Suprapubic skin (tissue), 4 donors: ENCODE measurements around the gene TEK. TPM values are rescaled to one million over a fixed set of nuclear protein-coding genes. Genes with fewer than 3 reads are reported as not detected.

Experiments
- DNase-seq, 2 donors: peaks; one replicate each; pipeline ENCODE4 v3.0.0-alpha.2; 2019; ENCODE audit warnings: low spot score in 2 of 2
- H3K27ac ChIP-seq: fragments of 200-600 bp; sonication (generic); one replicate; pipeline ENCODE4 v1.5.1; 2019
- H3K27me3 ChIP-seq: fragments of 200-600 bp; sonication (generic); one replicate; pipeline ENCODE4 v1.5.1; 2019
- H3K36me3 ChIP-seq: fragments of 200-600 bp; sonication (generic); one replicate; pipeline ENCODE4 v1.5.1; 2019
- H3K4me1 ChIP-seq: fragments of 200-600 bp; sonication (generic); one replicate; pipeline ENCODE4 v1.5.1; 2019
- H3K4me3 ChIP-seq: fragments of 200-600 bp; sonication (generic); one replicate; pipeline ENCODE4 v1.5.1; 2019; ENCODE audit warnings: mild to moderate bottlenecking
- H3K9me3 ChIP-seq: fragments of 200-600 bp; sonication (generic); one replicate; pipeline ENCODE4 v1.5.1; 2019
- EP300 ChIP-seq: sonication (generic); formaldehyde crosslinking; IDR thresholded peaks from one replicate; pipeline ENCODE4 v1.6.1; 2017; ENCODE audit warnings: antibody characterized with exemption
- POLR2A ChIP-seq, 2 donors: fragments of 450-650 bp; IDR thresholded peaks; one replicate each; pipeline ENCODE4 v1.6.1; 2017; ENCODE audit warnings: antibody characterized with exemption in 2 of 2, mild to moderate bottlenecking in 2 of 2, moderate library complexity in 2 of 2
- POLR2AphosphoS5 ChIP-seq, 3 donors: sonication (generic); formaldehyde crosslinking; IDR thresholded peaks; one replicate each; pipeline ENCODE4 v1.6.1; 2017; ENCODE audit warnings: antibody characterized with exemption in 3 of 3
- WGBS: methylation state at CpG from one replicate; pipeline ENCODE4 v1.1.5; 2018; 5-methylcytosine and 5-hydroxymethylcytosine counted together
- total RNA-seq, 4 donors: library from RNA; depleted of rRNA; stranded (reverse); fragments of >200 nt; gene quantifications; one replicate each; pipeline ENCODE4 v1.1.0, GENCODE V29; 2016
- TF ChIP-seq, protein P1 (sequence below), 2 donors: fragments of 200-600 bp in 1 of 2; fragments of 450-650 bp in 1 of 2; sonication (generic) in 1 of 2; IDR thresholded peaks; one replicate each; pipeline ENCODE4 v1.5.1; 2016 to 2019; ENCODE audit warnings: antibody characterized with exemption in 2 of 2, mild to moderate bottlenecking in 1 of 2, moderate library complexity in 1 of 2

TEK gene
- total RNA-seq, 4 donors from 2014 or later: 2.0 to 7.1 (median 5.2) TPM

DNA sequence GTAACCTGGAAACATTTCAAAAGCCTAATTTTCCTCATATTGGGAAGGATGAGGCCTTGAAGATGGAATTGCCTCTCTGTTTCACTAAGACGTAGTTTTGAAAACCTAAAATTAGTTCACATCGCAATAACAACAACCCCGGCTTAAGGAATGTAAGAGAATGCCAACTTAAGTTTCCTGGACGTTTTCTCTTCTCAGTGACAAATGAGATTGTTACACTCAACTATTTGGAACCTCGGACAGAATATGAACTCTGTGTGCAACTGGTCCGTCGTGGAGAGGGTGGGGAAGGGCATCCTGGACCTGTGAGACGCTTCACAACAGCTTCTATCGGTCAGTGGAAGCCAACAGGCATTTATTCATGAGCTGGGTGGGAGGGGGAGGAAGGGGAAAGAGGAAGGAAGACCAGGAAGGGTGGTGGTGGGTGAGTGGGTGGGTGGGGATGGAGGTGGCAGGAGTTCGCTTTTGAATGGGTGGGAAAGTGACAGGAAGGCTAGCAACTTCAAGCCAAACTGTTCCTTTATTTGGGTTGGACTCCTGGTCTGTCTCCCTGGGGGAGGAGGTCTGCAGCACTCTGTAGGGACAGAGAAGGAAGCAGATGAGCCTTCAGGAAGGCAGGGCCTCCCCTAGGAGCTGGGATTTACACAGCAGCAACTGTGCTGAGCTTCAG lies 83.4 kb downstream of the TEK start:
- Histone ChIP-seq H3K27ac (no peak overlapping the region), H3K4me1 (no peaks in the 10 kb centered on the region), H3K27me3 (no peaks in the 10 kb centered on the region), H3K9me3 (no peaks in the 10 kb centered on the region), H3K36me3 (no peaks in the 10 kb centered on the region), H3K4me3 (no peak overlapping the region)
- 72% methylated on average over 10 of the region's 10 CpGs for whole genome bisulfite sequencing
- no peak for DNase-seq
- TF ChIP-seq, protein P1, sequence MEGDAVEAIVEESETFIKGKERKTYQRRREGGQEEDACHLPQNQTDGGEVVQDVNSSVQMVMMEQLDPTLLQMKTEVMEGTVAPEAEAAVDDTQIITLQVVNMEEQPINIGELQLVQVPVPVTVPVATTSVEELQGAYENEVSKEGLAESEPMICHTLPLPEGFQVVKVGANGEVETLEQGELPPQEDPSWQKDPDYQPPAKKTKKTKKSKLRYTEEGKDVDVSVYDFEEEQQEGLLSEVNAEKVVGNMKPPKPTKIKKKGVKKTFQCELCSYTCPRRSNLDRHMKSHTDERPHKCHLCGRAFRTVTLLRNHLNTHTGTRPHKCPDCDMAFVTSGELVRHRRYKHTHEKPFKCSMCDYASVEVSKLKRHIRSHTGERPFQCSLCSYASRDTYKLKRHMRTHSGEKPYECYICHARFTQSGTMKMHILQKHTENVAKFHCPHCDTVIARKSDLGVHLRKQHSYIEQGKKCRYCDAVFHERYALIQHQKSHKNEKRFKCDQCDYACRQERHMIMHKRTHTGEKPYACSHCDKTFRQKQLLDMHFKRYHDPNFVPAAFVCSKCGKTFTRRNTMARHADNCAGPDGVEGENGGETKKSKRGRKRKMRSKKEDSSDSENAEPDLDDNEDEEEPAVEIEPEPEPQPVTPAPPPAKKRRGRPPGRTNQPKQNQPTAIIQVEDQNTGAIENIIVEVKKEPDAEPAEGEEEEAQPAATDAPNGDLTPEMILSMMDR (IDR thresholded peaks at IDR 0.05): no peak
- TF ChIP-seq POLR2A (IDR thresholded peaks at IDR 0.05) (no peak), EP300 (no peak), POLR2AphosphoS5 (IDR thresholded peaks at IDR 0.05) (no peak)

GRCh38 chr9:27193886-27194285 lies 84.9 kb downstream of the TEK start:
- Histone ChIP-seq H3K36me3 (no peaks in the 10 kb centered on the region), H3K4me1 (no peaks in the 10 kb centered on the region), H3K27me3 (no peaks in the 10 kb centered on the region), H3K27ac (no peak overlapping the region), H3K9me3 (no peaks in the 10 kb centered on the region), H3K4me3 (no peak overlapping the region)
- DNase-seq: no peak
- TF ChIP-seq, protein P1 (IDR thresholded peaks at IDR 0.05): no peak
- TF ChIP-seq POLR2A (IDR thresholded peaks at IDR 0.05): no peak
- no peak for TF ChIP-seq EP300
- TF ChIP-seq POLR2AphosphoS5 (IDR thresholded peaks at IDR 0.05): no peak
- 86% methylated on average over 1 of the region's 1 CpG for WGBS

DNA sequence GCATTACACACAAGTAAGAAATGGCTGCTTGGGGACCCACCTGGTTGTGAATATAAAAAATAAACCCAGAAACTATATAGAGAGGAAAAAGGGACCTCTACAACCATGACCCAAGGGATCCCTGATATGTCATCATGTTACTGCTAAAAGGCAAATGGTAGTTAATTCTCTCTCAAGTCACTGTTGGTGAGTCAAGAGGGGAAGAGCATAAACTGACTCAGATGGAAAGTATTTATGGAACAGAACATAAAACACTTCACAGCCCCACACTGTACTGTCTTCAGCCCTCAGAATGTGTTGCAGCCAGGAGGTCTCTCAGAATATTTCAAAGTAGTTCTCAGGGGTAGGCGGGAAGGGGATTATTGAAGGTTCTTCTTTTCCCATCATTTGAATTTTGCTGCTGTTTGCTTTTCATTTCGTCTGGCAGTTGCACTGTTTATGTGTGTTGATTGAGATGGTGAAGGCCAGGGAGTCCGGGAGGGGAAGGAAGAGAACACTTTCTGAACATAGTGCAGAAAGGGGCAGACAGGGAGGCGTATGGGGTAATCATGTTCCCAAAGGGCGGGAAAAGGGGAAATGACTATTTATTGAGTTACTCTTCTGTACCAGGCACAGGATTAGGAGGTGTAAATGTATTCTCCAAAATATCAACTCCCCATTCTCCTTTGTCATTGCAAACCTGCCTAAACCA lies 85.5 kb downstream of the TEK start:
- 65% methylated on average over 5 of the region's 5 CpGs for WGBS
- Histone ChIP-seq H3K27ac (no peak overlapping the region), H3K4me3 (no peak overlapping the region), H3K36me3 (no peaks in the 10 kb centered on the region), H3K4me1 (no peaks in the 10 kb centered on the region), H3K27me3 (no peaks in the 10 kb centered on the region), H3K9me3 (no peaks in the 10 kb centered on the region)
- DNase-seq: no peak
- TF ChIP-seq, protein P1 (IDR thresholded peaks at IDR 0.05): no peak
- TF ChIP-seq POLR2A (IDR thresholded peaks at IDR 0.05): no peak

GRCh38 chr9:27195191-27195590 lies 86.2 kb downstream of the TEK start:
- no peak overlapping the region for H3K4me3 ChIP-seq
- no peak for TF ChIP-seq POLR2AphosphoS5 (IDR thresholded peaks at IDR 0.05)
- TF ChIP-seq, protein P1 (IDR thresholded peaks at IDR 0.05): no peak
- TF ChIP-seq EP300: no peak
- TF ChIP-seq POLR2A (IDR thresholded peaks at IDR 0.05): no peak

GRCh38 chr9:27196383-27196782 lies 87.4 kb downstream of the TEK start:
- no peak for DNase-seq
- TF ChIP-seq, protein P1 (IDR thresholded peaks at IDR 0.05): no peak
- TF ChIP-seq POLR2A (IDR thresholded peaks at IDR 0.05): no peak
- TF ChIP-seq EP300: no peak
- no peak for TF ChIP-seq POLR2AphosphoS5 (IDR thresholded peaks at IDR 0.05)
- Histone ChIP-seq H3K27ac (no peak overlapping the region), H3K36me3 (no peaks in the 10 kb centered on the region), H3K27me3 (no peaks in the 10 kb centered on the region), H3K4me3 (no peak overlapping the region), H3K4me1 (no peaks in the 10 kb centered on the region), H3K9me3 (no peaks in the 10 kb centered on the region)
- WGBS: 55% methylated on average over 3 of the region's 3 CpGs

More at GRCh38 chr9:27195191-27195590, 86.2 kb downstream of the TEK start:
- no peaks in the 10 kb centered on the region for H3K27me3 ChIP-seq
- WGBS: 81% methylated on average over 3 of the region's 3 CpGs
- H3K9me3 ChIP-seq: no peaks in the 10 kb centered on the region
- no peaks in the 10 kb centered on the region for H3K36me3 ChIP-seq
- no peak overlapping the region for H3K27ac ChIP-seq
- no peaks in the 10 kb centered on the region for H3K4me1 ChIP-seq
- DNase-seq: no peak
